ENCODE results near the gene PRKCA. TPM values are rescaled to one million over a fixed set of nuclear protein-coding genes. Genes with fewer than 3 reads are reported as not detected.

Gene PRKCA
- total and polyA plus RNA-seq, 9 of the 15 experiments (the other 6 are each of a cell fraction or from before 2014, with no cell fraction given) = 3.2 to 33.0 (median 17.8) TPM

- FAIRE-seq = no peak
- BruUV-seq (replicated peaks) = no TSS peak
- Histone ChIP-seq H3K4me2 (ENCODE audit: insufficient read depth, low read length) (no peak overlapping the region), H3K27me3 (ENCODE audit: control insufficient read depth in 2 of 2, insufficient read depth in 2 of 2, low read length in 2 of 2) (no peaks in the 10 kb centered on the region), H3K9me3 (replicated peaks; ENCODE audit: control insufficient read depth, insufficient read depth, low read depth, low read length) (peaks cover 9% of the 10 kb centered on the region), H3K36me3 (ENCODE audit: control insufficient read depth, insufficient read depth, low read length) (peaks cover 5% of the 10 kb centered on the region; the same call in 1 of the 3 replicates), H3K9ac (ENCODE audit: insufficient read depth in 1 of 2, low read depth in 2 of 2, low read length in 2 of 2) (no peak overlapping the region), H4K20me1 (replicated peaks; ENCODE audit: control insufficient read depth, insufficient read depth, low read length) (no peaks in the 10 kb centered on the region), H3K27ac (ENCODE audit: extremely low read depth, low read depth, low read length) (no peak overlapping the region), H3K4me3 (no peak overlapping the region), H3K79me2 (ENCODE audit: control insufficient read depth, insufficient read depth, low read length) (peaks cover 64% of the 10 kb centered on the region), H3K4me1 (replicated peaks in 1 of 2; ENCODE audit: control insufficient read depth in 2 of 2, insufficient read depth in 2 of 2, low read length in 2 of 2) (no peaks in the 10 kb centered on the region; a peak in 1 of 5 replicates), H3K9me1 (ENCODE audit: control insufficient read depth, insufficient read depth, low read length) (no peaks in the 10 kb centered on the region), H2AFZ (ENCODE audit: low read depth, low read length) (no peak overlapping the region)
- intact Hi-C loops (cut with micrococcal nuclease) = no loop called here
- no peak for TF ChIP-seq ZNF778 (CRISPR knock-in tag; IDR thresholded peaks at IDR 0.05)
- no peak for TF ChIP-seq CEBPG (CRISPR knock-in tag; IDR thresholded peaks at IDR 0.05)
- no peak for TF ChIP-seq CEBPG (tag; conservative IDR thresholded peaks at IDR 0.05 in 1 of 2, IDR thresholded peaks at IDR 0.05 in 1 of 2)
- no peak for TF ChIP-seq HNRNPL (IDR thresholded peaks at IDR 0.05; ENCODE audit: low read depth, low read length)
- TF ChIP-seq ELF2 (CRISPR knock-in tag; IDR thresholded peaks at IDR 0.05) = no peak
- TF ChIP-seq POLR2G (IDR thresholded peaks at IDR 0.05; ENCODE audit: low read depth, low read length) = no peak
- TF ChIP-seq ARID3B (CRISPR knock-in tag; IDR thresholded peaks at IDR 0.05; ENCODE audit: borderline replicate concordance) = no peak
- TF ChIP-seq XRCC3 (IDR thresholded peaks at IDR 0.05) = no peak
- no peak for TF ChIP-seq ZBTB43 (CRISPR knock-in tag; IDR thresholded peaks at IDR 0.05)
- no peak for DNase-seq (ENCODE audit: extremely low read depth in 1 of 4, low spot score in 3 of 4)
- ChIA-PET CTCF (ENCODE audit: low intra/inter-chr PET ratio) (no interaction called here), POLR2A (interaction anchor here (0.6 kb wide), 1 partner anchor 212 kb away, joined by 4 read pairs; no protein-coding TSS in a partner anchor)
- in situ Hi-C loops (cut with MboI) = no loop called here
- ATAC-seq = no peak
Observed at GRCh38 chr17:66322764-66323163, 20.4 kb downstream of the PRKCA start.

All from K562 (cell line).